ENCODE measurements around the gene ERLIN1. TPM values are rescaled to one million over a fixed set of nuclear protein-coding genes. Genes with fewer than 3 reads are reported as not detected.

The ERLIN1 gene
- total and polyA plus RNA-seq, 2 donors from 2014 or later = 9.0 to 23.7 TPM

- intact Hi-C loops (cut with DNase I) = no loop called here
- Histone ChIP-seq H3K27ac (ENCODE audit: low read depth in 2 of 2, low read length in 2 of 2) (no peak overlapping the region), H3K4me3 (ENCODE audit: low read length in 3 of 3) (no peak overlapping the region), H3K9ac (ENCODE audit: low read length in 3 of 3) (no peak overlapping the region), H3K4me1 (ENCODE audit: control insufficient read depth in 2 of 3, insufficient read depth in 2 of 3, low read depth in 1 of 3, low read length in 3 of 3) (no peaks in the 10 kb centered on the region), H3K36me3 (ENCODE audit: control insufficient read depth in 2 of 3, insufficient read depth in 3 of 3, low read length in 3 of 3) (no peaks in the 10 kb centered on the region), H3K27me3 (ENCODE audit: control insufficient read depth, insufficient read depth, low read length) (no peaks in the 10 kb centered on the region), H3K9me3 (ENCODE audit: control insufficient read depth in 2 of 3, insufficient read depth in 1 of 3, low read length in 3 of 3) (peaks cover 0 to 3% (median 0%) of the 10 kb centered on the region in 3 donors)
- FAIRE-seq (no peak), DNase-seq (peak in 1 of 5 donors; percentile 5)
- TF ChIP-seq, protein P1, sequence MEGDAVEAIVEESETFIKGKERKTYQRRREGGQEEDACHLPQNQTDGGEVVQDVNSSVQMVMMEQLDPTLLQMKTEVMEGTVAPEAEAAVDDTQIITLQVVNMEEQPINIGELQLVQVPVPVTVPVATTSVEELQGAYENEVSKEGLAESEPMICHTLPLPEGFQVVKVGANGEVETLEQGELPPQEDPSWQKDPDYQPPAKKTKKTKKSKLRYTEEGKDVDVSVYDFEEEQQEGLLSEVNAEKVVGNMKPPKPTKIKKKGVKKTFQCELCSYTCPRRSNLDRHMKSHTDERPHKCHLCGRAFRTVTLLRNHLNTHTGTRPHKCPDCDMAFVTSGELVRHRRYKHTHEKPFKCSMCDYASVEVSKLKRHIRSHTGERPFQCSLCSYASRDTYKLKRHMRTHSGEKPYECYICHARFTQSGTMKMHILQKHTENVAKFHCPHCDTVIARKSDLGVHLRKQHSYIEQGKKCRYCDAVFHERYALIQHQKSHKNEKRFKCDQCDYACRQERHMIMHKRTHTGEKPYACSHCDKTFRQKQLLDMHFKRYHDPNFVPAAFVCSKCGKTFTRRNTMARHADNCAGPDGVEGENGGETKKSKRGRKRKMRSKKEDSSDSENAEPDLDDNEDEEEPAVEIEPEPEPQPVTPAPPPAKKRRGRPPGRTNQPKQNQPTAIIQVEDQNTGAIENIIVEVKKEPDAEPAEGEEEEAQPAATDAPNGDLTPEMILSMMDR (IDR thresholded peaks at IDR 0.05; ENCODE audit: borderline replicate concordance, extremely low read depth, insufficient read depth) = no peak
These were observed 46.8 kb downstream of the ERLIN1 start for GRCh38 chr10:100138921-100139496.

- no peaks in the 10 kb centered on the region for H3K4me1 ChIP-seq (ENCODE audit: control insufficient read depth in 2 of 3, insufficient read depth in 2 of 3, low read depth in 1 of 3, low read length in 3 of 3)
- FAIRE-seq = no peak
- intact Hi-C loops (cut with DNase I) = no loop called here
These were observed 50.3 kb downstream of the ERLIN1 start for GRCh38 chr10:100135486-100135885.

DNA sequence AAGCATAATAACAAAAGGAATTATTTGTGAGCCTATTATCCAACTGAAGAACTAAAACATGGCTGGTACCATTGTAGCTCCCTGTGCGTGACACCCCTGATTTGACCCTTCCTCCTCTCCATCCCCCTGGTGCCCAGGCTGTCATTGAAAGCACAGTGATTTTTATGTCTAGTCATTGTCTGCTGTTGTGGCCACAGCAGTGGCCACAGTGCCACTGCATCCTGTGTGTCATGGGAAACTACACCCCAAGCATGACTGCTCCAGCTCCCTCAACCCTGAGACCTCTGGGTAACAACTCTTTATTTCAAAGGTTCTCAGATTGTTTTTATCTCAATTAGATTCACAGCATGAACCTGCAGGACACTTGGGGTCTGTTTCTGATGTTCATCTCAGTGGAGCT is 52.0 kb downstream of the ERLIN1 start:
- no peak for FAIRE-seq

More at GRCh38 chr10:100135486-100135885, 50.3 kb downstream of the ERLIN1 start:
- H3K27me3 ChIP-seq (ENCODE audit: control insufficient read depth, insufficient read depth, low read length) = no peaks in the 10 kb centered on the region
- no peak overlapping the region for H3K9ac ChIP-seq (ENCODE audit: low read length in 3 of 3)
- H3K4me3 ChIP-seq (ENCODE audit: low read length in 3 of 3) = no peak overlapping the region
- no peaks in the 10 kb centered on the region for H3K36me3 ChIP-seq (ENCODE audit: control insufficient read depth in 2 of 3, insufficient read depth in 3 of 3, low read length in 3 of 3)
- H3K9me3 ChIP-seq (ENCODE audit: control insufficient read depth in 2 of 3, insufficient read depth in 1 of 3, low read length in 3 of 3) = peaks cover 0 to 3% (median 0%) of the 10 kb centered on the region in 3 donors
- TF ChIP-seq, protein P1 (IDR thresholded peaks at IDR 0.05; ENCODE audit: borderline replicate concordance, extremely low read depth, insufficient read depth) = no peak
- DNase-seq = no peak
- H3K27ac ChIP-seq (ENCODE audit: low read depth in 2 of 2, low read length in 2 of 2) = no peak overlapping the region

More for the DNA sequence above, 52.0 kb downstream of the ERLIN1 start:
- Histone ChIP-seq H3K4me3 (ENCODE audit: low read length in 3 of 3) (no peak overlapping the region), H3K27ac (ENCODE audit: low read depth in 2 of 2, low read length in 2 of 2) (no peak overlapping the region), H3K9ac (ENCODE audit: low read length in 3 of 3) (no peak overlapping the region), H3K27me3 (ENCODE audit: control insufficient read depth, insufficient read depth, low read length) (no peaks in the 10 kb centered on the region), H3K36me3 (ENCODE audit: control insufficient read depth in 2 of 3, insufficient read depth in 3 of 3, low read length in 3 of 3) (no peaks in the 10 kb centered on the region), H3K9me3 (ENCODE audit: control insufficient read depth in 2 of 3, insufficient read depth in 1 of 3, low read length in 3 of 3) (peaks cover 0 to 3% (median 0%) of the 10 kb centered on the region in 3 donors), H3K4me1 (ENCODE audit: control insufficient read depth in 2 of 3, insufficient read depth in 2 of 3, low read depth in 1 of 3, low read length in 3 of 3) (no peaks in the 10 kb centered on the region)
- intact Hi-C loops (cut with DNase I) = no loop called here
- DNase-seq = no peak
- TF ChIP-seq, protein P1 (IDR thresholded peaks at IDR 0.05; ENCODE audit: borderline replicate concordance, extremely low read depth, insufficient read depth) = no peak
